MV-4-11 (cell line): ENCODE results near the gene RAP1GAP.
A peak's percentile ranks its signal among the peaks of the same experiment; 100 is the strongest.

Experiments used
- DNase-seq: peaks from one replicate; lab custom pipeline; 2025; lab: John Stamatoyannopoulos, UW

Gene RAP1GAP

DNA sequence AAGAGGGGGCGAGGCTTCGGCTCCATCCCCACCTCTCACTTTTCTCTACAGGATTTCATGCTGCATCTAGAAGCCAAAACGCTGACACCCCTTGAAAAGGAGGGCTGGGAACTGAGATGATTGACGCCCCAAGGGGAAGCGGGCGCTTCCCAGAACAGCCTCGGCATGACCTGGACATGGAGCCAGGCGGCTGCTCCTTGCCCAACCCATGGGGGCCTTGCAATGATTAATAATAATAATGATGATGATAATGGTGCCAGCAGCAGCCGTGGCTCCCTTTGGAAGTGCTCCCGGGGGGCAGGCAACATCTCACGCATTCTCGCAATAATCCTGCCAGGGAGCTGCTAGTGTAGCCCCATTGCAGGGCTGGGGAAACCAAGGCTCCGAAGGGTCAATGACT lies 78.2 kb downstream of the RAP1GAP start:
- no peak for DNase-seq

GRCh38 chr1:21590126-21590880 lies 78.9 kb downstream of the RAP1GAP start:
- DNase-seq = no peak

DNA sequence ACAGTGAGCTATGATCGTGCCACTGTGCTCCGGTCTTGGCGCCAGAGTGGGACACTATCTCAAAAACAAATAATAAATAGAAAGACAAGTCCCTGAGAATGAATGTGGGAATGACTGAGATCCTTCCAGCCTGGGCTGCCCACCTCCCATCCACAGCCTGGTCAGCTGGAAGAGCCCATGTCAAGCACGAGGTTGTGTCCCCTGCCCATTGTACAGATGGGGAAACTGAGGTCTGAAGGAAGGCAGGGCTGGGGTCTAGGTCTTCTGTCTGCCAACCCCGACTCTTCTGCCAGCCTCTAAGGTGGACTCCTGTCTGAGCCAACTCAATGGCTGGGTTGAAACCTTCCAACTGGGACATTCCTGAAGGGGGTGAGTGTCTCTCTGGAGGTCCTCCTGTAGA lies 79.5 kb downstream of the RAP1GAP start:
- no peak for DNase-seq

DNA sequence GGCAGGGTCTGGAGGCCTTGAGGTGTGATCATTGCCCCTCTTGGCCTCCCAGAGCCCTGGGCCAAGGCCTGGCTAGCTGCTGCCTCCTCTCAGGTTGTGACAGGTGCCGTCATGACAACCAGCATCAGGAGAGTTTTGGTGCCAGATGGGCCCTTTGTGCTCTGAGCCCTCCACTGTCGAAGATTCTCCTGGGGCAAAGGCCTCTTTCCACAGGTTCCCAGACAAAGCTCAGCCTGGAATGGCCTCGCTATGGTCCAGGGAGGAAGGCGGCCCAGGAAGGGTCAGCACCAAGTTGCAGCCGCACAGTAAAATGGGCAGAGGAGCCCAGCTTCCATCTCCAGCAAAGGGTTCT lies 81.6 kb downstream of the RAP1GAP start:
- no peak for DNase-seq

GRCh38 chr1:21586846-21587601 lies 82.1 kb downstream of the RAP1GAP start:
- peak; percentile 45 for DNase-seq

- no peak for DNase-seq
Observed at GRCh38 chr1:21586222-21586621, 82.9 kb downstream of the RAP1GAP start.

- DNase-seq = no peak
Observed at GRCh38 chr1:21585037-21585436, 84.1 kb downstream of the RAP1GAP start.

DNA sequence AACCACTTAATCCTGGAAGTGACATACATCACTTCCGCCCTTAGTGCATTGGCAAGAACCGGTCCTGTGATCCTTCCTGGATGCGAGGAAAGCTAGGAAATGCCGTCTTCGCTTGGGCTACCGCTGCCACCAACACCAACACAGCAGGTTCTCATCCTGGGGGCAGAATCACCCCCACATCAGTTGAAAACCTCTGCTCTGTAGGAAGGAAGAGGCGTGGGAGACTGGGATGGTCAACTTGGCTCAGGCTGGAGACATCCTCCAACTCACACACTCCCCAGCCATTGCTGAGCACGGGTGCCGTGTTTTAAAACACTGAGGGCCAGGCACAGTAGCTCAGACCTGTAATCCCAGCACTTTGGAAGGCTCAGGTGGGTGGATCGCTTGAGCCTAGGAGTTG lies 85.1 kb downstream of the RAP1GAP start:
- DNase-seq = no peak

DNA sequence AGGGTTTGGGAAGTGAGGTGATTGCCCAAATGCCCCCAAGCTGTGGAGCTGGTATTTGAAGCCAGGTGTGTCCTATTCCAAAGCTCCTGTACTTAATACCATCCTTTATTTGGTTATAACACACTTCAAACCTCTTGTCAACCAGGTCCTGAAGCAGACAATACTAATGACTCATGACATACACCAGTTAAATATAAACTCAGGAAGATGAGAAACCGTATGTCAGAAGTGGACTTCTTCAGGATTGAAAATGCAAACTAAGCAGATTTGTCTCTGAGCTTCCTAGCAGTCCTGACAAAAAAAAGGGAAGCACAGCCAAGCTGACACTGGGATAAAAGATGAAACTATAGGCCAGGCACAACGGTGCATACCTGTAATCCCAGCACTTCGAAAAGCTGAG lies 89.4 kb downstream of the RAP1GAP start:
- DNase-seq = no peak

GRCh38 chr1:21577933-21578332 lies 91.2 kb downstream of the RAP1GAP start:
- DNase-seq = no peak

DNA sequence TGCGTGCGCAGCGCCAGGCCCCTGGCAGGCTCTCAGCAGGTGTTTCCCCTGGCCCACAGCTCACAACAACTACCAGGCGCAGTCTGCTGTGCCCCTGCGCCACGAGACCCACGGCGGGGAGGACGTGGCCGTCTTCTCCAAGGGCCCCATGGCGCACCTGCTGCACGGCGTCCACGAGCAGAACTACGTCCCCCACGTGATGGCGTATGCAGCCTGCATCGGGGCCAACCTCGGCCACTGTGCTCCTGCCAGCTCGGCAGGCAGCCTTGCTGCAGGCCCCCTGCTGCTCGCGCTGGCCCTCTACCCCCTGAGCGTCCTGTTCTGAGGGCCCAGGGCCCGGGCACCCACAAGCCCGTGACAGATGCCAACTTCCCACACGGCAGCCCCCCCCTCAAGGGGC lies 91.8 kb downstream of the RAP1GAP start:
- DNase-seq = no peak

- no peak for DNase-seq
Observed at GRCh38 chr1:21576798-21577187, 92.4 kb downstream of the RAP1GAP start.

DNA sequence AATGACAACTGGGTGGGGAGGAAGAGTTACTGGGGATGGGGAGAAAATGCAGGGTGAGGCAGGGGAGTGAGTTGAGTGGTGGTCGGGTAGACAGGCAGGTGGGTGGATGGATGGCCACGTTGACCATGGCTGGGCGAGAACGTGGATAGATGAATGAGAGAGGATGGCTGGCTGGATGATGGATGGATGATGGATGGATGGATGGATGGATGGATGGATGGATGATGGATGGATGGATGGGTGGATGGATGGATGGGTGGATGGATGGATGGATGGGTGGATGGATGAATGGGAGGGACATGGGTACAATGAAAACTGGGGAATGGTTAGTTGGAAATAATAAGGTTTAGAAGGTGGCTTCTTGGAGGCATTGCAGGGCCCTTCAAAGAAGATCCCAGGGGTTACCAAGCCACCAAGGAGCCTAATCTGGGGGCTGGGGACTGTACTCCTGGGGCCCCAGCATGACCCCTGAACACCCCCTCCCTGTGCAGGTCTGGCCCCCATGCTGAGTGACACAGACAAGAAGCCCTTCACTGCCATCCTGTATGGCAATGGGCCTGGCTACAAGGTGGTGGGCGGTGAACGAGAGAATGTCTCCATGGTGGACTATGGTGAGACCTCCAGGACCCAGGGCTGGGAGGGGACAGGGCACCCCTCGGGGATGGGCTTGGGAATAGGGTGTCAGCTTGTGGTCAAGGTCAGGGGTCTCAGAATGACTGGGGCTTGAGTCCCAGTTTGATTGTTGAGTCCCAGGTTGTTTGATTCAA lies 92.9 kb downstream of the RAP1GAP start:
- no peak for DNase-seq

DNA sequence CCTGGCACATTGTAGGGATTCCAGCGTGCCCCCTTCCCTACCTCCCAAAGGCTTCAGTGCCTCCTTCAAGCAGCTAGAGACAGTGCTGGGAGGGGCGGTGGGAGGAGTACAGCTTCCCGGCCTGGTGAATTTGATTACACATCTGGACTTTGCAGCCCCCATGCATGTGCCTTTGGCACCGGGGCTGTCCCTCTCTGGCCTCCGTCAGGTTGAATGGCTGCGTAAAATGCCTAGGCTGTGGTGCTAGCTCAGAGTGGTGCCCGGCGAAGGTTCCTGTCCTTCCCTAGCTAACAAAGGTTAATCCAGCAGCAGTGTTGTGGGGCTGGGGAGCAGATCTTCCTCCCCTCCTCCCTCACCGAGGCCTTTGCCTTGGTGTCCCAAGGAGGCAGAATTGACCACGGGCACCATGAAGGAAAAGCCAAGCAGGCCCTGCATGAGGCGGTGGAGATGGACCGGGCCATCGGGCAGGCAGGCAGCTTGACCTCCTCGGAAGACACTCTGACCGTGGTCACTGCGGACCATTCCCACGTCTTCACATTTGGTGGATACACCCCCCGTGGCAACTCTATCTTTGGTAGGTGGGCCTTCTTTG lies 93.7 kb downstream of the RAP1GAP start:
- DNase-seq = no peak

DNA sequence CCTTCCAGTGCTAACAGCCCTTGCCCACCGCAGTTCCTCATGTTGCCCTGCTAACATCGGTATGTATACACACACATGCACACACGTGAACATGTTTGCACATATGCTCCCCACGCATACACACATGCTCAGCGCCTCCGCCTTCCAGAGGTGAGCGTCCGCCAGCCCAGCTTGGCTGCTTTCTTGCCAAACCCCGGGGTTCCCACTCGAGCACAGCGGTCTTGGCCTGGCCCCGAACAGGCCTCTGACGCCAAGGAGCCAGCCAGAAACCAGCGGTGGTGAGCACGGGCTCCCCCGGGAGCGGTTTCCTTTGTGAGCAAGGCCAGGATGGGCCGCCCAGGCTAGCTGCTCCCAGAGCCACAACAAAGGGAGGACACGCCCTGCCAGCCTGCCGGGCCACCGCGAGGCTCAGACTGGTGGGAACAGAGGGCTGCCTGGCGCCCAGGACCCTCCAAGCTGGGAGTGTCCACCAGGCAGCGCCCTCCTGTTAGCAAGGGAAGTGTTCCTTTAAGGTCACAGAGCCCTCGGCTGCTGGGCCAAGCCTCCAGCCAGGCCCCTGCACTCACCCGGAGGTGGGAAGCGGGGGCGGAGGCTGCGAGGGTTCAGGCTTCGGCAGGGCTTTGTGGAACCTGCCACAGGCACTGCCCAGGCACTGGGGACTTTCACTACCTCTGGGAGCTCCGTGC lies 94.5 kb downstream of the RAP1GAP start:
- no peak for DNase-seq

- DNase-seq = no peak
Observed at GRCh38 chr1:21573971-21574465, 95.1 kb downstream of the RAP1GAP start.

DNA sequence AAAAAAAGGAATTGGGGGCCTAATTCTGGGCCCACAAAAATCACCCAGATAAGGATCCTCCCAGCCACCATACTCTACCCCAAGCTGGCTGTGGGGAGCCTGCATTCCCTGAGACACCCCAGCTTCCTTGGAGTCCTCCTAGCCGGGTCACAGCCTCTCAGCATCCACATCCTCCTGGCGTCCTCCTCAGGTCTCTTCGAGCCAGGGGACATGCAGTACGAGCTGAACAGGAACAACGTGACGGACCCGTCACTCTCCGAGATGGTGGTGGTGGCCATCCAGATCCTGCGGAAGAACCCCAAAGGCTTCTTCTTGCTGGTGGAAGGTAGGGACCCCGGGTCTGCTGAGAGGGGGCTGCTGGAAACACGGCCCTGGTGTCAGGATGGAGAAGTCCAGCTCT lies 95.7 kb downstream of the RAP1GAP start:
- no peak for DNase-seq

DNA sequence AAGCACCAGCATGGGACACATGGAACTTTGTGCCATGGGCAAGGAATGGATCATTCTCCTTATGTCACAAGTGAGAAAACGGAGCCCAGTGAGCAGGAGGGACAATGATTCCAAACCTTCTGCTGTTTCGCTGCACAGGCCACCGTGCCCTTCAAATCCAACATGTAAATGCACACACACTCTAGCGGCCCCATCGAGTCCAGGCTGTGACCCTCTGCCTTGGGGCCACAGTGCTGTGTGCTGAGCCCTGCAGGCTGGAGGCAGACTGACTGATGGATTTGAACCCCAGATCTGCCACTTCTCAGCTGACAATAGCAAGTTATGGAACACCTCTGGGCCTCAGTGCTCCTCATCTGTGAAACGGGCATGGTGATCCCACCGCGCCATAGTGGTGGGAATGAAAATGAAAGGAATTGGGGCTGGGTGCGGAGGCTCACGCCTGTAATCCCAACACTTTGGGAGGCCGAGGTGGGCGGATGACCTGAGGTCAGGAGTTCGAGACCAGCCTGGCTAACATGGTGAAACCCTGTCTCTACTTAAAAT lies 96.4 kb downstream of the RAP1GAP start:
- DNase-seq = no peak

GRCh38 chr1:21572221-21572620 lies 96.9 kb downstream of the RAP1GAP start:
- DNase-seq = no peak

GRCh38 chr1:21570885-21571284 lies 98.3 kb downstream of the RAP1GAP start:
- no peak for DNase-seq

DNA sequence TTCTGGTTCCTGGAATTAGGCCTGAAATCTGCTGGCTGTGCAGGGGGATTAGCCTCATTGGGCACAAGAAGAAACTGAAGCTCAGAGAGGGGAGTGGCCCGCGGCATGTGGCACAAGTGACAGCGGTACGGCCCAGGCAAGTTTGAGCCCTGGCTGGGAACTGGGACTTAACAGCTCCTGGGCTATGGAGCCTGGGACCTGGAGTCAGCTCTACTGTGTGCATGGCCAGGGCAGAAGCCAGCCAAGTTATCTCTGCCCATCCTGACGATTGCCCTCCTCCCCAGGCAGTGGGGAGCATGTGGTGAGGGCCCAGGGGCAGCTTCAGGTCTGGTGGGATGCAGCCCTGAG lies 98.7 kb downstream of the RAP1GAP start:
- DNase-seq = no peak
